H1 (cell line): ENCODE results near the gene ZNF397. TPM values are rescaled to one million over a fixed set of nuclear protein-coding genes. Genes with fewer than 3 reads are reported as not detected.

Experiments used
- CTCF ChIA-PET: fragments of 300-600 bp; sonication (Branson Sonifier 250); formaldehyde crosslinking; loops from one replicate; lab custom pipeline; 2021; ENCODE audit not compliant: partially characterized antibody; lab: Charles Lee
- POLR2A ChIA-PET: fragments of 300-600 bp; sonication (Branson Sonifier 250); formaldehyde crosslinking; loops from one replicate; lab custom pipeline; 2021; ENCODE audit warnings: inconsistent platforms; ENCODE audit not compliant: partially characterized antibody; lab: Charles Lee
- DNase-seq, 2 experiments: peaks; one replicate each; pipeline versions ENCODE4 v3.0.0 to v3.0.0-alpha.2; 2010 to 2022; ENCODE audit warnings: low spot score in 2 of 2, low read depth in 1 of 2, mixed read lengths in 1 of 2
- FAIRE-seq: peaks from 2 replicates; lab custom pipeline; 2011; peaks lifted over from hg19 to GRCh38; lab: Jason Lieb, UNC
- H2AFZ ChIP-seq: 2 replicates; pipeline ENCODE4 v1.8.1; 2012; ENCODE audit warnings: low read length, inconsistent platforms
- H2AK5ac ChIP-seq: 2 replicates; pipeline ENCODE4 v1.6.1; 2013; ENCODE audit warnings: low read depth, low read length
- H2BK120ac ChIP-seq: replicated peaks from 2 replicates; pipeline ENCODE3; 2013; ENCODE audit warnings: low read depth, low read length, inconsistent platforms
- H2BK12ac ChIP-seq: 2 replicates; pipeline ENCODE4 v1.6.1; 2013; ENCODE audit warnings: low read depth, low read length
- H2BK15ac ChIP-seq: 2 replicates; pipeline ENCODE4 v1.6.1; 2013; ENCODE audit warnings: low read length
- H2BK20ac ChIP-seq: 2 replicates; pipeline ENCODE4 v1.6.1; 2013; ENCODE audit warnings: low read length
- H2BK5ac ChIP-seq: 2 replicates; pipeline ENCODE4 v1.6.1; 2013; ENCODE audit warnings: low read depth, low read length
- H3K14ac ChIP-seq: 2 replicates; pipeline ENCODE4 v1.6.1; 2013; ENCODE audit warnings: inconsistent platforms; ENCODE audit not compliant: insufficient read length
- H3K18ac ChIP-seq: 2 replicates; pipeline ENCODE4 v1.6.1; 2013; ENCODE audit warnings: low read length; ENCODE audit errors: extremely low read depth
- H3K23ac ChIP-seq: 2 replicates; pipeline ENCODE4 v1.6.1; 2013; ENCODE audit warnings: inconsistent platforms; ENCODE audit not compliant: insufficient read length
- H3K23me2 ChIP-seq: 2 replicates; pipeline ENCODE4 v1.6.1; 2013; ENCODE audit warnings: low read depth, low read length
- H3K27ac ChIP-seq: 2 replicates; pipeline ENCODE4 v1.6.1; 2011; ENCODE audit warnings: low read depth, low read length, inconsistent platforms
- H3K27me3 ChIP-seq, 4 experiments: replicated peaks in 1 of 4; 1 replicate in 1 of 4; 2 replicates in 3 of 4; pipeline versions ENCODE4 v1.6.1 to v1.8.1; 2011 to 2013; ENCODE audit warnings: low read length in 3 of 4, mild to moderate bottlenecking in 3 of 4, inconsistent platforms in 2 of 4, mixed read lengths in 2 of 4, moderate library complexity in 1 of 4; ENCODE audit not compliant: control insufficient read depth in 3 of 4, insufficient read depth in 3 of 4; ENCODE audit errors: extremely low read depth in 1 of 4
- H3K36me3 ChIP-seq, 4 experiments: 2 replicates each; pipeline versions ENCODE4 v1.6.1 to v1.8.1; 2011 to 2013; ENCODE audit warnings: mild to moderate bottlenecking in 4 of 4, low read length in 3 of 4, moderate library complexity in 2 of 4, control low read depth in 1 of 4, inconsistent platforms in 1 of 4; ENCODE audit not compliant: insufficient read depth in 4 of 4, control insufficient read depth in 2 of 4
- H3K4ac ChIP-seq: replicated peaks from 2 replicates; pipeline ENCODE3; 2013; ENCODE audit warnings: low read length, low read depth, mixed read lengths, inconsistent platforms; ENCODE audit not compliant: insufficient read length
- H3K4me1 ChIP-seq, 4 experiments: replicated peaks in 1 of 4; 1 replicate in 1 of 4; 2 replicates in 3 of 4; pipeline versions ENCODE4 v1.6.1 to v1.8.1; 2011 to 2013; ENCODE audit warnings: low read length in 3 of 4, inconsistent platforms in 2 of 4, mixed read lengths in 1 of 4; ENCODE audit not compliant: insufficient read depth in 4 of 4, control insufficient read depth in 3 of 4
- H3K4me2 ChIP-seq, 2 experiments: 2 replicates each; pipeline versions ENCODE4 v1.6.1 to v1.8.1; 2011 to 2013; ENCODE audit warnings: low read depth in 2 of 2, low read length in 2 of 2, control low read depth in 1 of 2, inconsistent platforms in 1 of 2, mild to moderate bottlenecking in 1 of 2; ENCODE audit not compliant: insufficient read depth in 1 of 2
- H3K4me3 ChIP-seq, 4 experiments: fragments of 200-600, 300-600 bp in 1 of 4; sonication (generic), shearing (Covaris generic), sonication (Bioruptor Twin) in 1 of 4; 2 replicates each; pipeline versions ENCODE4 v1.5.1 to v1.8.1; 2011 to 2016; ENCODE audit warnings: low read length in 4 of 4, low read depth in 3 of 4, control low read depth in 2 of 4, inconsistent platforms in 2 of 4, mild to moderate bottlenecking in 2 of 4, mixed read lengths in 1 of 4, moderate library complexity in 1 of 4; ENCODE audit not compliant: insufficient read depth in 2 of 4; ENCODE audit errors: extremely low read depth in 1 of 4
- H3K56ac ChIP-seq: replicated peaks from 2 replicates; pipeline ENCODE3; 2013; ENCODE audit warnings: low read depth, mild to moderate bottlenecking, mixed read lengths, low read length, inconsistent platforms; ENCODE audit not compliant: insufficient read length
- H3K79me1 ChIP-seq: 2 replicates; pipeline ENCODE4 v1.6.1; 2013; ENCODE audit warnings: low read depth, low read length, control low read depth
- H3K79me2 ChIP-seq, 2 experiments: 2 replicates each; pipeline versions ENCODE4 v1.6.1 to v1.8.1; 2012 to 2013; ENCODE audit warnings: low read length in 2 of 2, mild to moderate bottlenecking in 2 of 2, inconsistent platforms in 1 of 2; ENCODE audit not compliant: insufficient read depth in 2 of 2, control insufficient read depth in 1 of 2
- H3K9ac ChIP-seq, 4 experiments: replicated peaks in 1 of 4; 1 replicate in 1 of 4; 2 replicates in 3 of 4; pipeline versions ENCODE4 v1.6.1 to v1.8.1; 2011 to 2013; ENCODE audit warnings: low read depth in 3 of 4, low read length in 3 of 4, control low read depth in 2 of 4, mild to moderate bottlenecking in 2 of 4, moderate library complexity in 2 of 4, inconsistent platforms in 1 of 4; ENCODE audit errors: extremely low read depth in 1 of 4
- H3K9me3 ChIP-seq, 2 experiments: 2 replicates each; pipeline versions ENCODE4 v1.6.1 to v1.8.1; 2012 to 2013; ENCODE audit warnings: mild to moderate bottlenecking in 2 of 2, moderate library complexity in 2 of 2, control low read depth in 1 of 2, inconsistent platforms in 1 of 2, low read depth in 1 of 2, low read length in 1 of 2, mixed read lengths in 1 of 2; ENCODE audit not compliant: insufficient read depth in 2 of 2
- H4K20me1 ChIP-seq, 2 experiments: replicated peaks in 1 of 2; 2 replicates each; pipeline versions ENCODE3 to v1.8.1; 2011 to 2013; ENCODE audit warnings: inconsistent platforms in 2 of 2, low read length in 2 of 2, mild to moderate bottlenecking in 1 of 2; ENCODE audit not compliant: insufficient read depth in 2 of 2, control insufficient read depth in 1 of 2
- H4K5ac ChIP-seq: 2 replicates; pipeline ENCODE4 v1.6.1; 2013; ENCODE audit warnings: low read length, low read depth, mixed read lengths, inconsistent platforms; ENCODE audit not compliant: insufficient read length
- H4K8ac ChIP-seq: 2 replicates; pipeline ENCODE4 v1.8.0; 2013; ENCODE audit warnings: mild to moderate bottlenecking, moderate library complexity, low read length, inconsistent platforms; ENCODE audit not compliant: insufficient read depth; ENCODE audit errors: extremely low read depth
- H4K91ac ChIP-seq: replicated peaks from 2 replicates; pipeline ENCODE3; 2013; ENCODE audit warnings: low read length, mixed read lengths, inconsistent platforms; ENCODE audit not compliant: insufficient read length
- BRCA1 ChIP-seq: IDR thresholded peaks from 2 replicates; pipeline ENCODE4 v1.6.1; 2012; ENCODE audit warnings: low read depth, low read length, improper control_type of control experiment
- CHD2 ChIP-seq: IDR thresholded peaks from 2 replicates; pipeline ENCODE4 v1.6.1; 2012; ENCODE audit warnings: low read length, improper control_type of control experiment
- CREB1 ChIP-seq: IDR thresholded peaks from 2 replicates; pipeline ENCODE4 v1.6.1; 2012; ENCODE audit warnings: inconsistent platforms
- JUN ChIP-seq: IDR thresholded peaks from 2 replicates; pipeline ENCODE4 v1.6.1; 2011; ENCODE audit warnings: low read depth, mild to moderate bottlenecking, improper control_type of control experiment, low read length
- POLR2A ChIP-seq, 2 experiments: IDR thresholded peaks; 1 replicate in 1 of 2; 2 replicates in 1 of 2; pipeline ENCODE4 v1.6.1; 2011; ENCODE audit warnings: low read depth in 2 of 2, low read length in 2 of 2, mild to moderate bottlenecking in 2 of 2; ENCODE audit errors: control extremely low read depth in 1 of 2
- RAD21 ChIP-seq, 2 experiments: IDR thresholded peaks in 1 of 2; conservative IDR thresholded peaks in 1 of 2; 2 replicates each; pipeline ENCODE4 v1.6.1; 2011; ENCODE audit warnings: low read depth in 2 of 2, low read length in 2 of 2, improper control_type of control experiment in 1 of 2, inconsistent platforms in 1 of 2, mild to moderate bottlenecking in 1 of 2, moderate library complexity in 1 of 2
- RBBP5 ChIP-seq: IDR thresholded peaks from 2 replicates; pipeline ENCODE4 v1.7.1; 2012; ENCODE audit warnings: low read depth, mild to moderate bottlenecking, inconsistent platforms, low read length, moderate library complexity, borderline replicate concordance
- RNF2 ChIP-seq: fragments of 200-900, 300-1000 bp; sonication (generic); IDR thresholded peaks from 2 replicates; pipeline ENCODE4 v1.7.1; 2016; ENCODE audit warnings: borderline replicate concordance, low read depth, mild to moderate bottlenecking, antibody characterized with exemption, low read length; ENCODE audit not compliant: poor library complexity, severe bottlenecking; ENCODE audit errors: missing control alignments
- SIX5 ChIP-seq: IDR thresholded peaks from 2 replicates; pipeline ENCODE4 v1.6.1; 2011; ENCODE audit warnings: mild to moderate bottlenecking, low read depth, low read length
- TAF1 ChIP-seq: IDR thresholded peaks from 2 replicates; pipeline ENCODE4 v1.6.1; 2011; ENCODE audit warnings: mild to moderate bottlenecking, low read depth, low read length
- TEAD4 ChIP-seq: IDR thresholded peaks from 2 replicates; pipeline ENCODE4 v1.6.1; 2012; ENCODE audit warnings: low read depth, low read length, inconsistent platforms, mixed read lengths
- WGBS, 2 experiments: shearing (Covaris generic) in 1 of 2; methylation state at CpG; one replicate each; pipeline versions ENCODE4 v1.1.6 to v1.1.7; 2013 to 2015; ENCODE audit warnings: low lambda C conversion rate in 2 of 2, mixed read lengths in 2 of 2, inconsistent platforms in 1 of 2, low coverage in 1 of 2, missing lambda C conversion rate in 1 of 2; ENCODE audit not compliant: insufficient replicate concordance in 2 of 2, insufficient coverage in 1 of 2, insufficient read length in 1 of 2; ENCODE audit errors: extremely low coverage in 1 of 2, missing lambda C conversion rate in 1 of 2; 5-methylcytosine and 5-hydroxymethylcytosine counted together
- polyA plus RNA-seq, 7 experiments: library from polyadenylated mRNA; depleted of rRNA in 3 of 7; stranded (reverse) in 5 of 7; unstranded in 2 of 7; fragments of >200 nt in 5 of 7; fragments of 200-250 nt in 2 of 7; gene quantifications; 1 replicate in 5 of 7; 2 replicates in 1 of 7; 4 replicates in 1 of 7; pipeline versions ENCODE4 v1.2.1 to v1.2.3, GENCODE V29; 2011 to 2013; ENCODE audit warnings: missing spikeins in 2 of 7, mixed read lengths in 2 of 7
- total RNA-seq: library from RNA; stranded (reverse); fragmentation: NEBNext Ultra II Directional; extraction: Animal tissue kit (Norgen Biotek cat#: 25700); gene quantifications from 2 replicates; pipeline ENCODE4 v1.2.1, GENCODE V29; 2021
- TF ChIP-seq, protein P1 (sequence below): IDR thresholded peaks from 2 replicates; pipeline ENCODE4 v1.6.1; 2012; ENCODE audit warnings: low read length, inconsistent platforms

Gene ZNF397
- total and polyA plus RNA-seq, 2 of the 8 experiments (the other 6 are each of a cell fraction or from before 2014, with no cell fraction given) = 9.8 to 39.5 TPM

DNA sequence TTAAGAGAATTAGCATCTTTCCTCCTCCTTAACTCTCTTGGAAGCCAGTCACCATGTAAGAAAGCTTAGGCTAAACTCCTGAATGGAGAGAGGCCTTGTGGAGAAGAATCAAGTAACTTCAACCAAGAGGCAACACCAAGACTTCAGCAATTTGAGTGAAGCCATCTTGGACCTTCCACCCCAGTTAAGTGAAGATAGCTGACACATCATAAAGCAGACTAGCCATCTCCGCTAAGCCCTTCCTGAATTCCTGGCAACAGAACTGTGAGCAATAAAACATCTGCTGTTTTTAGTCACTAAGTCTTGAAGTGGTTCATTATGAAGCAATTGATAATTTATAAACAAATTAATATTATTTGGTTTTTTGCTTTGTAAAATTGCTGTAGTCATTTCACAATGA, 1.5 kb upstream of the ZNF397 start:
- Histone ChIP-seq H3K23me2 (peaks cover 3% of the 10 kb centered on the region; the same call in 1 of the 2 replicates), H3K23ac (no peak overlapping the region), H4K5ac (no peak overlapping the region), H2BK5ac (no peak overlapping the region), H2BK12ac (no peak overlapping the region), H2BK20ac (no peak overlapping the region), H3K79me2 (peaks cover 3 to 29% of the 10 kb centered on the region in 2 experiments), H4K8ac (no peak overlapping the region), H3K18ac (no peak overlapping the region), H3K9me3 (no peaks in the 10 kb centered on the region), H4K20me1 (no peaks in the 10 kb centered on the region), H3K4me2 (no peak overlapping the region; a peak in 1 of 4 replicates), H3K9ac (peak overlapping the region in 1 of 4 experiments; percentile 33; a peak in 1 of 7 replicates), H3K4me1 (peaks cover 0 to 3% (median 0%) of the 10 kb centered on the region in 4 experiments; a peak in 2 of 7 replicates), H3K79me1 (0 out of 2 replicates have a peak, but pooled peaks cover 3% of the 10 kb centered on the region), H2AK5ac (no peak overlapping the region), H4K91ac (no peak overlapping the region), H2BK120ac (no peak overlapping the region), H3K4me3 (no peak overlapping the region), H3K27me3 (no peaks in the 10 kb centered on the region), H3K14ac (no peak overlapping the region), H3K27ac (no peak overlapping the region), H2BK15ac (no peak overlapping the region), H3K4ac (no peak overlapping the region), H3K56ac (no peak overlapping the region), H2AFZ (peak overlapping the region; percentile 28; the same call in 1 of the 2 replicates), H3K36me3 (peaks cover 13 to 24% (median 21%) of the 10 kb centered on the region in 4 experiments)
- ChIA-PET CTCF (interaction anchor here (0.6 to 5.0 kb wide), 4 partner anchors 8 to 144 kb away, joined by 3 to 23 read pairs (median 3); no protein-coding TSS in a partner anchor), POLR2A (interaction anchor here (0.7 to 4.3 kb wide), 11 partner anchors 8 to 140 kb away, joined by 3 to 28 read pairs (median 10); partner anchors contain the start of genes ZNF24 and ZSCAN30)
- DNase-seq (no peak), FAIRE-seq (no peak)
- WGBS, 2 experiments = 95% methylated on average over 1 of the region's 1 CpG; no CpG with 5 or more reads in 1 of the 2 experiments
- no peak for TF ChIP-seq CHD2
- no peak for TF ChIP-seq RAD21 (IDR thresholded peaks at IDR 0.05 in 1 of 2, conservative IDR thresholded peaks at IDR 0.05 in 1 of 2; ENCODE audit: low read depth in 2 of 2, low read length in 2 of 2)
- TF ChIP-seq JUN = no peak
- TF ChIP-seq BRCA1 = no peak
- no peak for TF ChIP-seq POLR2A (IDR thresholded peaks at IDR 0.05; ENCODE audit: control extremely low read depth in 1 of 2, low read depth in 2 of 2, low read length in 2 of 2)
- TF ChIP-seq RBBP5 = no peak
- TF ChIP-seq CREB1 = no peak
- no peak for TF ChIP-seq TEAD4
- TF ChIP-seq RNF2 = no peak
- TF ChIP-seq SIX5 = no peak
- TF ChIP-seq, protein P1, sequence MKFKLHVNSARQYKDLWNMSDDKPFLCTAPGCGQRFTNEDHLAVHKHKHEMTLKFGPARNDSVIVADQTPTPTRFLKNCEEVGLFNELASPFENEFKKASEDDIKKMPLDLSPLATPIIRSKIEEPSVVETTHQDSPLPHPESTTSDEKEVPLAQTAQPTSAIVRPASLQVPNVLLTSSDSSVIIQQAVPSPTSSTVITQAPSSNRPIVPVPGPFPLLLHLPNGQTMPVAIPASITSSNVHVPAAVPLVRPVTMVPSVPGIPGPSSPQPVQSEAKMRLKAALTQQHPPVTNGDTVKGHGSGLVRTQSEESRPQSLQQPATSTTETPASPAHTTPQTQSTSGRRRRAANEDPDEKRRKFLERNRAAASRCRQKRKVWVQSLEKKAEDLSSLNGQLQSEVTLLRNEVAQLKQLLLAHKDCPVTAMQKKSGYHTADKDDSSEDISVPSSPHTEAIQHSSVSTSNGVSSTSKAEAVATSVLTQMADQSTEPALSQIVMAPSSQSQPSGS = no peak
- TF ChIP-seq TAF1 = no peak
